ENCODE results near the gene GARIN3. TPM values are rescaled to one million over a fixed set of nuclear protein-coding genes. Genes with fewer than 3 reads are reported as not detected.

GARIN3 gene
- total RNA-seq, 1 donor from 2014 or later, result not detected

DNA sequence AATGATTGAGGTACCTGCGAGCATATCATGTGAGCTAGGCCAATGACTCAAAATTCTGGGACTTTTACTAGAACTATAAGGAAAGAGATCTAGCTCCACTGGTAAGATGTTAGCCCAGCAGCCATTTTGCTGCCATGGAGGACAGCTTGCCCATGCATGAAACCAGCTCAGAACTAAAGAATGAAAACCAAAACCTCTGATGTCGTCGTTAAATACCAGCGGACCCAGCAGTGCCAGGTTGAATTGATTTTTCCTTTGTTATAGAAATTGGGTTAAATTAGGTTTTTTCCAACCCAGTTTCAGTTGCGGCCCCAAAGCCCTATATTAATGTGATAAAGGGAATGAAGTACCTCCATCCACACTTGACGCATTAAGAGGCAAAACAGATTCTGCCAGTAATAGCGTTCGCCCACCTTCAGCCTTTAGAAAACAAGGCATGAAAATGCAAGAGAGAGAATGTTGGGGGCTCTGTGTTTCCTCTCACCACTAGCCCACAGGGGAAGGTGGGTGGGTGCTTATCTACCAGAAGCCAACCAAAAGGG is 9.1 kb upstream of the GARIN3 start:
- DNase-seq (ENCODE audit: low spot score), result no peak
- H3K9me3 Mint-ChIP-seq (ENCODE audit: low read depth), result peaks cover 4% of the 10 kb centered on the region
- peaks cover 3% of the 10 kb centered on the region for H3K36me3 Mint-ChIP-seq (ENCODE audit: low read depth)
- peaks cover 27% of the 10 kb centered on the region for H3K27me3 Mint-ChIP-seq (ENCODE audit: low read depth)
- no peak overlapping the region for H3K4me3 Mint-ChIP-seq (ENCODE audit: unreplicated experiment)
- H3K4me1 Mint-ChIP-seq (ENCODE audit: low read depth), result no peaks in the 10 kb centered on the region
- TF ChIP-seq, protein P1, sequence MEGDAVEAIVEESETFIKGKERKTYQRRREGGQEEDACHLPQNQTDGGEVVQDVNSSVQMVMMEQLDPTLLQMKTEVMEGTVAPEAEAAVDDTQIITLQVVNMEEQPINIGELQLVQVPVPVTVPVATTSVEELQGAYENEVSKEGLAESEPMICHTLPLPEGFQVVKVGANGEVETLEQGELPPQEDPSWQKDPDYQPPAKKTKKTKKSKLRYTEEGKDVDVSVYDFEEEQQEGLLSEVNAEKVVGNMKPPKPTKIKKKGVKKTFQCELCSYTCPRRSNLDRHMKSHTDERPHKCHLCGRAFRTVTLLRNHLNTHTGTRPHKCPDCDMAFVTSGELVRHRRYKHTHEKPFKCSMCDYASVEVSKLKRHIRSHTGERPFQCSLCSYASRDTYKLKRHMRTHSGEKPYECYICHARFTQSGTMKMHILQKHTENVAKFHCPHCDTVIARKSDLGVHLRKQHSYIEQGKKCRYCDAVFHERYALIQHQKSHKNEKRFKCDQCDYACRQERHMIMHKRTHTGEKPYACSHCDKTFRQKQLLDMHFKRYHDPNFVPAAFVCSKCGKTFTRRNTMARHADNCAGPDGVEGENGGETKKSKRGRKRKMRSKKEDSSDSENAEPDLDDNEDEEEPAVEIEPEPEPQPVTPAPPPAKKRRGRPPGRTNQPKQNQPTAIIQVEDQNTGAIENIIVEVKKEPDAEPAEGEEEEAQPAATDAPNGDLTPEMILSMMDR (IDR thresholded peaks at IDR 0.05), result no peak
- H3K27ac Mint-ChIP-seq (ENCODE audit: unreplicated experiment), result no peak overlapping the region

DNA sequence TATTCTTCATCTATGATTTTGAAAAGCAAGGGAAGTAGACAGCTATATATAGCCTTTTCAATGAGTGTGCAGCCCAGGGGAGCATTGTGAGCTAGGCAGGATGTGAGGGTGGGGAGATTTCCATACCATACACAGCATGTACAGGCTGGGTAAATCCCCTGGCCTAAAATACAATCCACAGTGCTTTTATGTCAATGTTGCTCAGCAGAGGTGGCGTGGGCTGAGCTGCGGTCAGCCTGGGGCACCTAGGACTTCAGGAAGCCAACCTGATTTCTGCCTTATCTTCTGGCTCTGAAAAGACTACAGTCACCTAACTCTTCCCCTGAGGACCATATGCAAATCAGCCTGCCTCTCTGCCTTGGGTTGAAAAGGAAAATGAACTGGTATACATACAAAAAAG is 6.3 kb upstream of the GARIN3 start:
- TF ChIP-seq, protein P1 (IDR thresholded peaks at IDR 0.05), result no peak
- Mint-ChIP-seq H3K4me3 (ENCODE audit: unreplicated experiment) (no peak overlapping the region), H3K36me3 (ENCODE audit: low read depth) (no peaks in the 10 kb centered on the region), H3K27ac (ENCODE audit: unreplicated experiment) (no peak overlapping the region), H3K9me3 (ENCODE audit: low read depth) (no peaks in the 10 kb centered on the region), H3K4me1 (ENCODE audit: low read depth) (no peaks in the 10 kb centered on the region), H3K27me3 (ENCODE audit: low read depth) (peaks cover 24% of the 10 kb centered on the region)
- no peak for DNase-seq (ENCODE audit: low spot score)

DNA sequence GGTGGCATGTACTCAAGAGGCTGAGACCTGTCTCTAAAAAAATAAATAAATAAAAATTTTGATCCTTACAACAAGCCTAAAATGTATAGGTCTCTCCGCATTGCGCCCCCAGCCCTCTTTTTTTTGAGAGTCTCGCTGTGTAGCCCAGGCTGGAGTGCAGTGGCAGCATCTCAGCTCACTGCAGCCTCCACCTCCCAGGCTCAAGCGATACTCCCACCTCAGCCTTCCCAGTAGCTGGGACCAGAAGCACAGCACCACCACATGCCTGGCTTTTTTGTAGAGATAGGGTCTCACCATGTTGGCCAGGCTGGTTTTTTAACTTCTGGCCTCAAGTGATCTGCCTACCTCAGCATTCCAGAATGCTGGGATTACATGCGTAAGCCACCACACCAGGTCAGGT is 2.2 kb upstream of the GARIN3 start:
- Mint-ChIP-seq H3K9me3 (ENCODE audit: low read depth) (no peaks in the 10 kb centered on the region), H3K36me3 (ENCODE audit: low read depth) (no peaks in the 10 kb centered on the region), H3K27me3 (ENCODE audit: low read depth) (peaks cover 36% of the 10 kb centered on the region), H3K4me3 (ENCODE audit: unreplicated experiment) (no peak overlapping the region), H3K27ac (ENCODE audit: unreplicated experiment) (no peak overlapping the region), H3K4me1 (ENCODE audit: low read depth) (no peaks in the 10 kb centered on the region)
- DNase-seq (ENCODE audit: low spot score), result no peak
- TF ChIP-seq, protein P1 (IDR thresholded peaks at IDR 0.05), result no peak

GRCh38 chr5:157167214-157167621 is 1.2 kb upstream of the GARIN3 start:
- Mint-ChIP-seq H3K9me3 (ENCODE audit: low read depth) (no peaks in the 10 kb centered on the region), H3K27me3 (ENCODE audit: low read depth) (peaks cover 38% of the 10 kb centered on the region), H3K4me3 (ENCODE audit: unreplicated experiment) (no peak overlapping the region), H3K27ac (ENCODE audit: unreplicated experiment) (no peak overlapping the region), H3K4me1 (ENCODE audit: low read depth) (no peaks in the 10 kb centered on the region), H3K36me3 (ENCODE audit: low read depth) (no peaks in the 10 kb centered on the region)
- DNase-seq (ENCODE audit: low spot score), result no peak
- TF ChIP-seq, protein P1 (IDR thresholded peaks at IDR 0.05), result no peak

- H3K4me1 Mint-ChIP-seq (ENCODE audit: low read depth), result no peaks in the 10 kb centered on the region
- no peaks in the 10 kb centered on the region for H3K9me3 Mint-ChIP-seq (ENCODE audit: low read depth)
- H3K27me3 Mint-ChIP-seq (ENCODE audit: low read depth), result peaks cover 49% of the 10 kb centered on the region
- DNase-seq (ENCODE audit: low spot score), result no peak
- TF ChIP-seq, protein P1 (IDR thresholded peaks at IDR 0.05), result no peak
- no peaks in the 10 kb centered on the region for H3K36me3 Mint-ChIP-seq (ENCODE audit: low read depth)
- no peak overlapping the region for H3K27ac Mint-ChIP-seq (ENCODE audit: unreplicated experiment)
- no peak overlapping the region for H3K4me3 Mint-ChIP-seq (ENCODE audit: unreplicated experiment)
Observed at GRCh38 chr5:157165668-157166067, 396 bp downstream of the GARIN3 start.

All from chondrocyte (in vitro differentiated cells).